Motor neuron (in vitro differentiated cells): ENCODE results near the gene FOXP1. TPM values are rescaled to one million over a fixed set of nuclear protein-coding genes. Genes with fewer than 3 reads are reported as not detected.
A peak's percentile ranks its signal among the peaks of the same experiment; 100 is the strongest.

Experiments
- ATAC-seq, 8 experiments: fragments of 200-7000 bp; cut with Tn5 transposase; replicated peaks in 6 of 8; 2 replicates each; pipeline ENCODE4 v1.8.0; 2021; ENCODE audit warnings: mild to moderate bottlenecking in 8 of 8, moderate library complexity in 8 of 8
- H3K27ac ChIP-seq, 2 donors: fragments of 250-450 bp; sonication (Bioruptor Pico); 2 replicates each; pipeline ENCODE4 v1.9.0; 2021; ENCODE audit warnings: antibody characterized with exemption in 2 of 2, mild to moderate bottlenecking in 2 of 2, moderate library complexity in 1 of 2
- H3K4me1 ChIP-seq, 2 donors: fragments of 250-450 bp; sonication (Bioruptor Pico); replicated peaks in 1 of 2; 2 replicates each; pipeline ENCODE4 v1.6.1; 2021; ENCODE audit warnings: antibody characterized with exemption in 2 of 2, mild to moderate bottlenecking in 2 of 2, moderate library complexity in 1 of 2
- H3K4me3 ChIP-seq, 5 donors: fragments of 250-450 bp; sonication (Bioruptor Pico); 2 replicates each; pipeline ENCODE4 v1.9.0; 2021; ENCODE audit warnings: antibody characterized with exemption in 5 of 5, mild to moderate bottlenecking in 5 of 5, moderate library complexity in 4 of 5
- WGBS, 10 experiments: fragments of 450-650 bp; shearing (Covaris generic); methylation state at CpG; one replicate each; pipeline ENCODE4 v1.0.0; 2022; 5-methylcytosine and 5-hydroxymethylcytosine counted together
- in situ Hi-C, 9 experiments: fragments of 400-800 bp; cut with MboI; loops; one replicate each; pipeline ENCODE4 v1.15.0; 2021; ENCODE audit warnings: low sequenced_read_pairs in 9 of 9, low pct_unique_long_range_greater_than_20kb in 2 of 9; ENCODE audit not compliant: unreplicated experiment in 9 of 9
- total RNA-seq, 8 experiments: library from RNA; unstranded; fragments of 300-600 nt; gene quantifications; 2 replicates each; pipeline versions ENCODE4 v1.2.3 to v1.2.4, GENCODE V29; 2022

The FOXP1 gene
- total RNA-seq, 8 experiments from 2014 or later = 7.0 to 118 (median 74.5) TPM

GRCh38 chr3:70974747-70975146, 608.8 kb downstream of the FOXP1 start:
- Histone ChIP-seq H3K4me3 (no peak overlapping the region), H3K4me1 (peaks cover 15 to 22% of the 10 kb centered on the region in 2 donors), H3K27ac (no peak overlapping the region)
- in situ Hi-C loops = loop anchor here in 1 of 9 experiments (25.0 kb wide), 1 partner anchor 412 kb away; no protein-coding TSS in a partner anchor
- no peak for ATAC-seq
- WGBS, 10 experiments = 86 to 100% (median 96%) methylated on average over 1 to 5 of the region's 5 CpGs

DNA sequence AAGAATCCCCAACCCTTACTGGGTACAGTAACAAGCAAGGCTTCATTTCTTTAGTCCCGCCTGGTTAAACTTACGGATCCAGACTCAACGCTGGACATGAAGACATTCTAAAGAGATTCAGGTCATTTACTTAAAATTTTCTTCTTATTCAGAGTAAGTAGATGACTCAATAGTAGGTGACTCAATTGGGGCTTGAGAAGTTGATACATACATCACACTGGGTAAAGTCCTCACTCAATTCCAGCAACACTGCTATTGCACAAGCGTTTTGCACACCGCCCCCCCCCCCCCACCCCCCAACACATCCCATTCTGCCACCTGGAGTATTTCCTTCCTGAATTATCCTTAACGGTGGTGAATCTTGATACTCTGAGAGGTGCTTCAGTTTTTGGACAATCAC, 610.0 kb downstream of the FOXP1 start:
- WGBS, 10 experiments = 72 to 100% (median 96%) methylated on average over 2 to 4 of the region's 6 CpGs; no CpG with 5 or more reads in 3 of the 10 experiments
- Histone ChIP-seq H3K27ac (no peak overlapping the region), H3K4me1 (peaks cover 17 to 28% of the 10 kb centered on the region in 2 donors), H3K4me3 (no peak overlapping the region)
- in situ Hi-C loops = no loop called here
- no peak for ATAC-seq

DNA sequence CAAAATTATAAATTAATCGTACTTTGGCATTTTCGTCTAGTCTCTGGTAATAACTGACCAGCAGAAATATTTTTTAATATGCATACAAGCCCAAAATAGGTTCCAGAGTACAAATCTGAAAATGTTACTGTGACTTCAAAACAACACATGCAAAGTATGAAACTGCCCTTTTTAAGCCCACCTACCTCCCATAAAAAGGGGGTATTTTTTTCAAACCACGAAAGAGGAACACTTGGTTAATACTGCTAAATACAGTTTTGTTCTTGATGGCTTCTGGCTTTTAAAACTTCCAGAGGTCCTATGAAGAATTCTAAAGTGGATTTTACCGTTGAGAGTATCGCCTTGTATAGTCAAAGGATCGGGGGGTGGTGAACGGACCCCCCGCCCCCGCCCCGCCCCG, 610.7 kb downstream of the FOXP1 start:
- no peak overlapping the region for H3K27ac ChIP-seq
- in situ Hi-C loops = no loop called here
- no peak overlapping the region for H3K4me3 ChIP-seq
- ATAC-seq = no peak
- WGBS, 10 experiments = 96 to 100% (median 100%) methylated on average over 1 to 10 of the region's 11 CpGs
- peaks cover 17 to 29% of the 10 kb centered on the region in 2 donors for H3K4me1 ChIP-seq

DNA sequence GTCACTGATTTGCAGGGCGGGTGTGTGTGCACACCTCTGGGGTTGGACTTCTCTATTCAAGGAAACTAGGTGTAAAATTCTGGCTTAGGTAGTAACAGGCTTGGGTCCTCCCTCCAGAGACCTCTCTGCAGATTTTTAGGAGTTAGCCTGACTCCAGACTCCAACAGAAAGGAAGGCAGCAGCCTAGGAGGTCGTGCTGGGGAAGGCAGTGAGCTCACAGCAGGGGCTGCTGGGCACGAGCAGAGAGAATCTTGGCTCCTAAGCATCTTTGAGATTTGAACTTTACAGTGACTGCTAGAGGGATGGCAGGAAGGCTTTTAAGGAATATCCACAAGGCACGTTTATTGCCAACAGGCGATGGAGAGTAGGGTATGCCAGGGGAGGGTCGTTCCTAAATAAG, 612.6 kb downstream of the FOXP1 start:
- in situ Hi-C loops = no loop called here
- WGBS, 10 experiments = 40 to 100% (median 89%) methylated on average over 1 to 4 of the region's 6 CpGs; no CpG with 5 or more reads in 2 of the 10 experiments
- Histone ChIP-seq H3K4me3 (no peak overlapping the region), H3K4me1 (peaks cover 17 to 37% of the 10 kb centered on the region in 2 donors), H3K27ac (no peak overlapping the region)
- ATAC-seq = no peak

DNA sequence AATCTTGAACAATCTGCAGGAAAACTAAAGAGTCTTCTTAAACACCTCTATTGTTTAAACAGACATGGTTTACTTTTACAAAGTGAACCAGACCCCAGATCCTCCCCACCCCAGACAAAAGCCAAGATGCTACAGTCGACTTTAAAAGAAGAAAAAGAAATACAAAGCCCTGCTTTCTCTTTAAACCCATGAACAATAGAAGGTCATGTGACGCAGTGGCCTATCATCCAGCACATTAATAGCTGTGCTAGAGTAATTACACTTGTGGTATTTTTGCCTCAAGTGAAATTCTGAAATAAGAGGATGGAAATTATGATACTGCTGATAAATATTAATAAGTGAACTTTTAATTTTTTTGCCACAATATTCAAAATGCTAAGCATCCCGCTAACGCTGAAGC, 613.4 kb downstream of the FOXP1 start:
- Histone ChIP-seq H3K4me1 (peaks cover 17 to 45% of the 10 kb centered on the region in 2 donors), H3K4me3 (no peak overlapping the region), H3K27ac (no peak overlapping the region)
- WGBS, 10 experiments = 0 to 100% (median 81%) methylated on average over 1 to 4 of the region's 4 CpGs
- in situ Hi-C loops = no loop called here
- ATAC-seq = peak in 3 of 8 experiments; percentile 32 to 43 (median 36)

DNA sequence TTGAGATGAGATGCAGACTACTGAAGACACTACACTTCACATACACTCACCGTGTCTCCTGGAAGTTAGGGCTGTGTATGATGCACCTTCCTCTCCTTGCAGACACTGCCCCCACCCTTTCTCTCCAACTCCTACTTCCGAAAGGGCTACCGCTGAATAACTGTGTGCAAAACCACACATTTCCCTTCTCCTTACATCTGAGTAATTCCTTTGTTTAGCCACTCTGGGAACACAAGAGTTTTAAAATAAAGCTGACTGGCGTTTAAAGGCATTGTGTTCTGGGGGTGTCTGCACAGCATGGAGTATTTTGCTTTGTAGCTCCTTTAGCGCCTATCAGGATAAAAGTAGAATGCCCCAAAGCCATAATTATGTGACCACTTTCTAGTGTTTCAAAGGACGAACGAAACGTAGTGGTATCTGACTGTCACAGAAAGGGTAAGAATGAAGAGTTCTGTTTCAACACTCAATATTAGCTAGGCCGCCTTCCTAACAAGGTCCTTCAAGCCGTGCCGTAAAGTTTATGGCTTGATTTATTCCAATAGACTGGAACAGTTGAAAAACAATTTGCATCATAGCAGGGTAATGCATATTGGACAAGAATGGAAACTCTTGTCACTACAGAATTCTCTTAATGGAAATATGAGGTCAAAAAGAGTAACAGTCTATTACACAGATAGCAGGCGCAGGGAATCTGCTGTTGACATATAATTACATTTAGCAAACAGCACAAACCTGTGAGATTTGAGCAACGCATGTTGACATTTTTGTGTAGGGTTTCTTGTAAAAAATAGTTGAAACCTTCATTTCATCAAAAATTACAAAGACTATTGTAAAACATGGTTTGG, 619.9 kb downstream of the FOXP1 start:
- peak in 5 of 8 experiments; percentile 61 to 79 (median 75) for ATAC-seq
- 12 to 100% (median 30%) methylated on average over 2 to 12 of the region's 13 CpGs for WGBS, 10 experiments
- in situ Hi-C loops = no loop called here
- Histone ChIP-seq H3K4me3 (no peak overlapping the region), H3K27ac (peak overlapping the region in 1 of 2 donors; percentile 25), H3K4me1 (peaks cover 24 to 70% of the 10 kb centered on the region in 2 donors)

DNA sequence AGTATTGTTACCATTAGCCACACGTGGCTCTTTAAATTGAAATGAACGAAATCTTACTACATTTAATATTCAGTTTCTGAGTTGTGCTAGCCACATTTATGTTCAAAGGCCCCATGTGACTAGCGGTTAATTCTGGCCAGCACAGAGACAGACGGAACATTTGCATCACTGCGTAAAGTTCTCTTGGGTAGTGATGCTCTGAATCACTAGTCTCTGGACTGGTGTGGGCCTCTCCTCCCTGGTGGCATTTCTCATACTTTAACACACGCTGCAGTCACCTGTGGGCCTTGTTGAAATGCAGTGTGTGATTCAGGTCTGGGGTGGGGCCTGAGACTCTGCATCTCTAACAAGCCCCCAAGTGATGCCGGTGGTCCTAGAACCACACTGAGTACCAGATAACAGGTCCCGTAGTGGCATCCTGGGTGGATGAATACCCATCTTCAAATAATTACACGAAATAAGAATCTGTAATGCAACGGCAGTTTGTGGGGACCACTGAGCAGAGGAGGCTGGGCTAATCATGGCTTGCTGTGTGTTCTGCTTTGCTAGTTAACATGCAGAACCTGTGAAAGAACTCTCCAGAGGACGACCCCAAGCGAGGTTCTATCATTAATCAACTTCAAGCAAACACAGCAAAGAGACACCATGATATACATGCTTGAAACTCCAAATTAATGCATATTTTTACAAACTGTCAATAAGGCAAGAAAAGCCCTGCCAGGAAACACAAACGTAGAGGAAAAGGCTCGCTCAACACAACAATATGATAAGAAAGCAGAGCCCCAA, 623.8 kb downstream of the FOXP1 start:
- 51 to 100% (median 81%) methylated on average over 1 to 12 of the region's 14 CpGs; no CpG with 5 or more reads in 2 of the 10 experiments for WGBS, 10 experiments
- peak in 5 of 8 experiments; percentile 26 to 61 (median 55) for ATAC-seq
- Histone ChIP-seq H3K4me3 (no peak overlapping the region), H3K27ac (no peak overlapping the region), H3K4me1 (peaks cover 40 to 69% of the 10 kb centered on the region in 2 donors)
- in situ Hi-C loops = no loop called here

- ATAC-seq = peak in 5 of 8 experiments; percentile 65 to 85 (median 75)
- Histone ChIP-seq H3K4me3 (no peak overlapping the region), H3K27ac (no peak overlapping the region), H3K4me1 (peaks cover 45 to 65% of the 10 kb centered on the region in 2 donors)
- WGBS, 10 experiments = 40 to 89% (median 58%) methylated on average over 6 to 12 of the region's 12 CpGs
- in situ Hi-C loops = no loop called here
Observed at GRCh38 chr3:70952033-70952747, 631.3 kb downstream of the FOXP1 start.

GRCh38 chr3:70951316-70951715, 632.2 kb downstream of the FOXP1 start:
- 29 to 90% (median 65%) methylated on average over 1 to 5 of the region's 5 CpGs; no CpG with 5 or more reads in 1 of the 10 experiments for WGBS, 10 experiments
- peaks cover 44 to 60% of the 10 kb centered on the region in 2 donors for H3K4me1 ChIP-seq
- no peak overlapping the region for H3K4me3 ChIP-seq
- no peak overlapping the region for H3K27ac ChIP-seq
- ATAC-seq = no peak
- in situ Hi-C loops = no loop called here

- no peak for ATAC-seq
- in situ Hi-C loops = no loop called here
- WGBS, 10 experiments = 83 to 100% methylated on average over 1 of the region's 1 CpG; no CpG with 5 or more reads in 8 of the 10 experiments
- H3K4me3 ChIP-seq = no peak overlapping the region
- H3K27ac ChIP-seq = no peak overlapping the region
- H3K4me1 ChIP-seq = peaks cover 15 to 23% of the 10 kb centered on the region in 2 donors
Observed at GRCh38 chr3:70947579-70947978, 635.9 kb downstream of the FOXP1 start.

DNA sequence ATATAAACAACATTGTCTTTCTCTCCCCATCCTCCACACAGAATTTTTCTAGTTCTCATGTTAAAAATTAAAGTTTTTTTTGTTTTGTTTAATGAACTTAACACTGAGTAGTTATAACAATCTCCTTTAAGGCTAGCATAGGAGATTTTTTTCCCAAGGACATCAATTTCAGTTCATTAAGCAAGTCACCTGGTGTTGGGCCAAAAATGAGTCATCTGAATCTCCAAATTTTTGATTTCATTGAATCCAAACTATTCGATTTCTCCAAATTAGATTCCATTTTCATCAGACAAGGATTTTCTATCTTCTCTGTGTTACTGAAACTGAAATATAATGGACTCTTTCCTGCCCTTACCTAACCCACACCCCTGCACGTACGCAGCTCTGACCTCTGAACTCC, 639.6 kb downstream of the FOXP1 start:
- in situ Hi-C loops = no loop called here
- H3K4me3 ChIP-seq = no peak overlapping the region
- ATAC-seq = no peak
- no peak overlapping the region for H3K27ac ChIP-seq
- no peaks in the 10 kb centered on the region for H3K4me1 ChIP-seq
- WGBS, 10 experiments = 0 to 100% (median 86%) methylated on average over 1 to 3 of the region's 3 CpGs

DNA sequence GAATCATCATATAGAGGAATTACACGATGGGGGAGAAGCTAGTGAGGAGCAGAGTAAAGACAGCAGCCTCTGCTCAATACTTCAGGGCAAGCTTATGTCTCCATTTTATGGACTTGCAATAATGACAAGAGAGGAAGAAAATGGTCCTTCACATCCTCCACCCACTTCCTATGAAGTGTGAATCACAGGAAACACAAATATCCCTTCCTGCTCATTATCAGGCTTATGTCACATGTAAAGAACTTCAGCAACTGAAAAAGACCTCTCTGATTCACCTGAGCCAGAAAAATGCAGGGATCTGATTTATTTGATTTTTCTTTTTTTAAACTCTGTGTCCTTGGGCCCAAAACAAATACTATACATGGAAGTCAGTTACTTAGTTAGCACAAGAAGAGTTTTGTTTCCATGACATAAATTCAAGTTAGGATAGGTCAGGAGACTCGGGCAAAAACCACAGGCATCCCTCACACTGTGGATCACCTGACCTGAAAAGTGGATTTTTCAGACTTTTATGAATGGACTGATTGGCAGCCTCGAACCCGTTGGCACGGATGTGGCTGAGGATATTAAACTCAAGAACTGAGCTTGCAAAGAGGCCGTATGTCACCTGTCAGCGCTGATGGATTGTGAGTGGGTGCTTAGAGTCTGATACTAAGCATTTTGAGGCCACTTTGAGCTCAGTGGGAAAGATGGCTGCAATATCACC, 650.3 kb downstream of the FOXP1 start:
- WGBS, 10 experiments = 68 to 100% (median 93%) methylated on average over 3 to 7 of the region's 7 CpGs; no CpG with 5 or more reads in 2 of the 10 experiments
- ATAC-seq = no peak
- in situ Hi-C loops = no loop called here
- Histone ChIP-seq H3K4me1 (no peaks in the 10 kb centered on the region), H3K4me3 (no peak overlapping the region), H3K27ac (no peak overlapping the region)
